Measurements from ENCODE around the gene CD109. TPM values are rescaled to one million over a fixed set of nuclear protein-coding genes. Genes with fewer than 3 reads are reported as not detected.
A peak's percentile ranks its signal among the peaks of the same experiment; 100 is the strongest.
"Not testable (repeated sequence)": the region's sequence is repeated elsewhere in the genome, so short reads cannot be mapped to it uniquely, and the experiment has no call there.

The CD109 gene
- total RNA-seq, 1 experiment from 2014 or later: 0.18 TPM

DNA sequence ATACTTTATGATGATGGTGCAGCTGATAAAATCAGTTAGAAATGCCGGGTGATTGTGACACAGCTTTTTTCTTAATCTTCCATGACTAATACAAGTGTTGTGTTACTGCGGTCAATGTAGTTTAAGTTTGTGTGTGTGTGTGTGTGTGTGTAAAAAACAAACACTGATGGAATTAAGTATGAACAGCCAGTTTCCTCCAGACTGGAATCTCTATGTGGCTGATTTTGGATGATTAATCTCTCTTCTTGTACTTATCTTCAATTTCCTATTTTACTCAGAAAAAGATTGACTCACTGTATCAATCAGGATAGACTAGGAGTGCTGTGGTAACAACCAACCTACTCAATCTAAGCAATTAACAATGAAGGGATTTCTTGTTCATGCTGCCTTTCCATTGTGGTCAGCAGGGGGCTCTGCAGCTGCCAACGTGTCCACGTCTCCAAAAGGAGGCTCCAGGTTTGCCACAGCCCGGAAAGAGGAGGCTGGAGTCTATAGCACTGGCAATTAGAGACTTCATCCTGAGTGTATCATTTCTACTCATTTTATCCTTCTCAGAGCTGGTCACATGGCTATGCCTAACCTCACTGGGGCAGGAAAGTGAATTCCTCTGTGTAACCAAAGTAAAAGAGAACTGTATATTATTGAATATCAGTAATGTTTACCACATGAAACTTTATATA, 107.7 kb downstream of the CD109 start:
- no peaks in the 10 kb centered on the region for H3K9me3 ChIP-seq
- ChIA-PET POLR2A (no interaction called here), CTCF (no interaction called here)
- no peaks in the 10 kb centered on the region for H3K27me3 ChIP-seq (replicated peaks; ENCODE audit: control insufficient read depth, insufficient read depth, low read length)
- H3K36me3 ChIP-seq (ENCODE audit: control insufficient read depth, insufficient read depth, low read length): no peaks in the 10 kb centered on the region
- DNase-seq: peak; percentile 29 to 48
- H3K4me1 Mint-ChIP-seq (ENCODE audit: low read depth, unreplicated experiment): no peaks in the 10 kb centered on the region
- H3K4me1 ChIP-seq: no peaks in the 10 kb centered on the region
- H3K4me3 Mint-ChIP-seq (ENCODE audit: unreplicated experiment): no peak overlapping the region
- BruUV-seq (replicated peaks): no TSS peak
- H3K4me3 ChIP-seq (ENCODE audit: low read depth, low read length): no peak overlapping the region
- peak; percentile 30 to 43 for TF ChIP-seq CTCF (IDR thresholded peaks at IDR 0.05; ENCODE audit: insufficient read depth in 1 of 2, low read depth in 1 of 2, low read length in 1 of 2, severe bottlenecking in 1 of 2, unreplicated experiment in 1 of 2)
- no peak overlapping the region for H3K27ac Mint-ChIP-seq (ENCODE audit: unreplicated experiment)
- no peaks in the 10 kb centered on the region for H3K36me3 Mint-ChIP-seq (ENCODE audit: insufficient read depth, unreplicated experiment)
- H3K27me3 Mint-ChIP-seq (ENCODE audit: insufficient read depth, unreplicated experiment): no peaks in the 10 kb centered on the region
- intact Hi-C loops (cut with micrococcal nuclease; ENCODE audit: unreplicated experiment): no loop called here
- peaks cover 9% of the 10 kb centered on the region for H3K9me3 Mint-ChIP-seq (ENCODE audit: unreplicated experiment)

DNA sequence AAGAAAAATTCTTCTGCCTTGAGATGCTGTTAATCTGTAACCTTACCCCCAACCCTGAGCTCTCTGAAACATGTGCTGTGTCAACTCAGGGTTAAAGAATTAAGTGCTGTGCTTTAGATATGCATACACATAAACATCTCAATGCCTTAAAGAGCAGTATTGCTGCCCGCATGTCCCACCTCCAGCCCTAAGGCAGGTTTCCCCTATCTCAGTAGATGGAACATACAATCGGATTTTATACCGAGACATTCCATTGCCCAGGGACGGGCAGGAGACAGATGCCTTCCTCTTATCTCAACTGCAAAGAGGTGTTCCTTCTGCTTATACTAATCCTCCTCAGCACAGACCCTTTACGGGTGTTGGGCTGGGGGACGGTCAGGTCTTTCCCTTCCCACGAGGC, 109.2 kb downstream of the CD109 start:
- H3K4me3 ChIP-seq (ENCODE audit: low read depth, low read length); H3K36me3 ChIP-seq (ENCODE audit: control insufficient read depth, insufficient read depth, low read length); POLR2A ChIA-PET; DNase-seq; H3K27me3 ChIP-seq (replicated peaks; ENCODE audit: control insufficient read depth, insufficient read depth, low read length); H3K9me3 ChIP-seq; H3K27ac Mint-ChIP-seq (ENCODE audit: unreplicated experiment); H3K9me3 Mint-ChIP-seq (ENCODE audit: unreplicated experiment); BruUV-seq (replicated peaks); H3K4me1 ChIP-seq; CTCF ChIA-PET; H3K4me3 Mint-ChIP-seq (ENCODE audit: unreplicated experiment); H3K4me1 Mint-ChIP-seq (ENCODE audit: low read depth, unreplicated experiment); H3K27me3 Mint-ChIP-seq (ENCODE audit: insufficient read depth, unreplicated experiment); H3K36me3 Mint-ChIP-seq (ENCODE audit: insufficient read depth, unreplicated experiment); intact Hi-C loops (cut with micrococcal nuclease; ENCODE audit: unreplicated experiment): not testable (repeated sequence)

- H3K4me1 Mint-ChIP-seq (ENCODE audit: low read depth, unreplicated experiment); intact Hi-C loops (cut with micrococcal nuclease; ENCODE audit: unreplicated experiment); H3K27me3 Mint-ChIP-seq (ENCODE audit: insufficient read depth, unreplicated experiment); H3K27me3 ChIP-seq (replicated peaks; ENCODE audit: control insufficient read depth, insufficient read depth, low read length); DNase-seq; H3K27ac Mint-ChIP-seq (ENCODE audit: unreplicated experiment); H3K4me3 Mint-ChIP-seq (ENCODE audit: unreplicated experiment); H3K4me1 ChIP-seq; POLR2A ChIA-PET; H3K9me3 ChIP-seq; H3K4me3 ChIP-seq (ENCODE audit: low read depth, low read length); BruUV-seq (replicated peaks); CTCF ChIA-PET; H3K36me3 ChIP-seq (ENCODE audit: control insufficient read depth, insufficient read depth, low read length); H3K36me3 Mint-ChIP-seq (ENCODE audit: insufficient read depth, unreplicated experiment); H3K9me3 Mint-ChIP-seq (ENCODE audit: unreplicated experiment): not testable (repeated sequence)
Measured at GRCh38 chr6:73805982-73806381, 110.0 kb downstream of the CD109 start.

GRCh38 chr6:73811706-73812105, 115.7 kb downstream of the CD109 start:
- TF ChIP-seq CTCF (IDR thresholded peaks at IDR 0.05; ENCODE audit: insufficient read depth in 1 of 2, low read depth in 1 of 2, low read length in 1 of 2, severe bottlenecking in 1 of 2, unreplicated experiment in 1 of 2): no peak
- H3K4me3 Mint-ChIP-seq (ENCODE audit: unreplicated experiment): no peak overlapping the region

More at GRCh38 chr6:73811706-73812105, 115.7 kb downstream of the CD109 start:
- no peaks in the 10 kb centered on the region for H3K9me3 Mint-ChIP-seq (ENCODE audit: unreplicated experiment)
- no peaks in the 10 kb centered on the region for H3K4me1 Mint-ChIP-seq (ENCODE audit: low read depth, unreplicated experiment)
- no peaks in the 10 kb centered on the region for H3K27me3 Mint-ChIP-seq (ENCODE audit: insufficient read depth, unreplicated experiment)
- no peaks in the 10 kb centered on the region for H3K9me3 ChIP-seq
- ChIA-PET CTCF (no interaction called here), POLR2A (no interaction called here)
- H3K36me3 Mint-ChIP-seq (ENCODE audit: insufficient read depth, unreplicated experiment): no peaks in the 10 kb centered on the region
- no TSS peak for BruUV-seq (replicated peaks)
- DNase-seq: no peak
- no peaks in the 10 kb centered on the region for H3K36me3 ChIP-seq (ENCODE audit: control insufficient read depth, insufficient read depth, low read length)
- no peak overlapping the region for H3K4me3 ChIP-seq (ENCODE audit: low read depth, low read length)
- no peaks in the 10 kb centered on the region for H3K4me1 ChIP-seq
- intact Hi-C loops (cut with micrococcal nuclease; ENCODE audit: unreplicated experiment): no loop called here
- H3K27ac Mint-ChIP-seq (ENCODE audit: unreplicated experiment): no peak overlapping the region
- H3K27me3 ChIP-seq (replicated peaks; ENCODE audit: control insufficient read depth, insufficient read depth, low read length): no peaks in the 10 kb centered on the region; the same call in 1 of the 2 replicates

All from Caco-2 (cell line).